GM19239 (cell line): ENCODE data around the gene ASAP2.

Source experiments
- DNase-seq: peaks from one replicate; pipeline ENCODE4 v3.0.0; 2011; ENCODE audit warnings: low spot score; ENCODE audit not compliant: insufficient read length
- FAIRE-seq: peaks from 2 replicates; lab custom pipeline; 2011; peaks lifted over from hg19 to GRCh38; lab: Jason Lieb, UNC

ASAP2 gene

DNA sequence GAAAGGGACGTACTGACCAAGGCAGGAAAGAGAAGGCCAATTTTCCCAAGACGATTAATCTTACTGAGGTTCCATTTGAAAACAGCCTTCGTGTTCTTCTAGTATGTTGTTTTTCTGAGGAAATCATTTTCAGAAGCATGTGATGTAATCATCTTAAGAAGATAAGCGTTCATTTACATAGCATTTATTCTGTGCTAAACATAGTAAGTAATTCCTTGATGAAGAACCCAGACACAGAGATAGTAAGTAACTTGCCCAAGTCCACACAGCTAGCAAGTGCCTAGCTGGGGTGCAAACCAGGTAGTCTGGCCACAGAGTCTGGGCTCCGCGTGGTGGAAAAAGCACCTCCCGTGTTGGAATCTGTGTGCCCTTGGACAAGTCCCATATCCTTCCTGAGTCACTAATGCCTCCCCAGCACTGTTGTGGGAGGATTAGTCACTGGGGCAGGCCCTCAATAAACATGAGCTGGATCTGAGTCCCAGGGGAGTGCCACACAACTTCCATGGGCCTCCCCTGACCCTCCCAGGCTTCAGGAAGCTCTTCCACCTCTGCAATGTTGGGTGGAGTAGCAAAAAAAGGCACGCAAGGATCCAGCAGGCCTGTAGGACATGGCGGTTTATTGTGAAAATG lies 26.9 kb upstream of the ASAP2 start:
- DNase-seq (no peak), FAIRE-seq (no peak)

DNA sequence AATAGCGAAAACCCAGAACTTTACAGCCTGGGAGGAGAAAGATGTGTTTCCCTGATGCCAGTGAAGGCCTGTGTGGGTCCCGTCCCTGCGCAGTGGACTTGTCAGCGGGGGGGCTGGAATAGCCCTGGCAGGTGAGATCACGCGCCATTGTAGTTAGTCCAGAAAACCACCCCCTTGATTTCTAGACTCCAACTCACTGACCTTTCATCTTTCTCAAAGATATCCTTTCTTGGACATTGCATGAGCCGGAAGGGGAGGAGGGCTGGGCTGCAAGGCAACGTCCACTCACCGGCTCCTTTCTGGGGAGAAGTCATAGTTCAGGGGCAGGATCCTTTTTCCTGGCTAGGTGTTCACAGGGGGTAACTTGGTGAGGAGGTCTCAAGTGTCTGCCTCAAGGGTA lies 22.3 kb upstream of the ASAP2 start:
- DNase-seq (no peak), FAIRE-seq (no peak)

DNA sequence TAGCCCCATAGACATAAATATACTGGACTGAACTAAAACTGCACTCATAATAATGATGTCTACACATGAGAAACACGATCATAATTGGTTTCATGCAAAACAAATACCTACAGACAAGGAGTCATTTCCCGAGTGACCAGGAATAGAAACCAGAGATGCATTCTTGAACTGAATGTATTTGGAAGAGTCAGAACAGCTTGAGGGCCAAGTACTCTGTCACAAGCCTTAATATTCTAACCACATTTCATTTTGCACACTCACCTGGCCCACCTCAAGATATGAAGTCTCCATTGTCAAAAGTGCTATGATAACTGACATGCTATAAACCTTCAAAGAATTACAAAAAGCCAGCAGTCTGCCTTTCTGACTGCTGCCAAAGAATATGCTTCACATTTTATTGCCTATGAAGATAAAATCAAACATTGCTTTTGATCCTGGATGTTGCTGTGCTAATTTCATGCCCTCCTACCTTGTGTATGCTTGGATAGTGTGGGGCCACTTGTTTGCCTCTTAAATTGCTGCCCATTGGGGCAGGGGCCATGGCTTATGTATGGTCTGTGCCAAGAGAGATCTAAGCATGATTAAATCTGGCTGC lies 18.9 kb upstream of the ASAP2 start:
- DNase-seq (no peak), FAIRE-seq (no peak)

DNA sequence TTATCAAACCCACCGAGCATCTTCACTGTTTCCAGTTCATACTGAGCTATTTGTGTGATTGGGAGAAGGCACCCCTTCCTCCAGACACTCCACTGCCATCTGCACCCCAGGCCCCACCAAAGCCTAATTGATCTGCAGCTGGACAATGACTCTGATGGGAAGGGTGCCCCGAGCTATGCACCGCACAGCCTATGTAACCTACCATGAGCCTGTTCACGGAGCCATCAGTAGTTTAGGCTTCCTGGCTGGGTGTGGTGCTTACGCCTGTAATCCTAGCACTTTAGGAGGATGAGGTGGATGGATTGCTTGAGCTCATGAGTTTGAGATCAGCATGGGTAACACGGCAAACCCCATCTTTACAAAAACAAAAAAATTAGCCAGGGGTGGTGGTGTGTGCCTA lies 17.8 kb upstream of the ASAP2 start:
- DNase-seq (no peak), FAIRE-seq (no peak)

DNA sequence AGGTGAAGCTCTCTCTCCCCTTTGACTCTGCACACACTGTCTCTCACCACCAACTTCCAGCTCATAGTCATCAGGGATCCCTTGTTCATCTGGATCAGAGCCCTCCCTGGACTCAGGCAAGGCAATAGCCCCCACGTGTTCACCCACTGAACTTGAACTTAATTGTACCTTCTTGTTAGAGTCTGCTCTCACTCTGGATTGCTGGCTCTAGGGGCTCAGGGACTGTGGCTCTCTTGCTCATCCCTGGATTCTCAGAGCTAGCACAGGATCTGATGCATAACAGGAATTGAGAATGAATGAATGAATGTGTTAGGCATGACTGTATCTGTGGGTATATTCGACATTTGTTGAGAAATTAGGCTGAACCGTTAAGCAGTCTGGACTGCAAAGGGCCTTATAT lies 16.7 kb upstream of the ASAP2 start:
- FAIRE-seq, result no peak
- no peak for DNase-seq

DNA sequence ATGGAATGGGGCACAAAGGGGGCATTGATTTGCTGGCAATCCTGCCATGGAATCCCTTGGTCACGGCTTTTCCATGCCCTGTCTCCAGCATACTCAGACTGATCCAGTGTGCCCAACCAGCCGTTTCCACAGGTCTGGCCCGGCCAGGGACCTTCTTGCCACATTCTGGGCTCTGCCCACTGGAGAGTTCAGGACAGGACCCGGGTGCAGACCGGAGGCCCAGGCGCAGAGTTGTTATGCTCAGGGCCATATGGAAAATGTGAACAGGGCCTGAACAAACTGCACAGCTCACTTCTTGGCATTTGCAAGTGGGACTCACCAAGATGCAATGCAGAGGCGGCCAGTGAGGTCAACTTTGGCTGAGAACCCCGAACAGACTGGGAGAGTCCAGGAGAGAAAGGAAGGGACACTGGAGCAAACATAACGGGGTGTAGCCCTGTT lies 15.6 kb upstream of the ASAP2 start:
- FAIRE-seq (no peak), DNase-seq (no peak)

DNA sequence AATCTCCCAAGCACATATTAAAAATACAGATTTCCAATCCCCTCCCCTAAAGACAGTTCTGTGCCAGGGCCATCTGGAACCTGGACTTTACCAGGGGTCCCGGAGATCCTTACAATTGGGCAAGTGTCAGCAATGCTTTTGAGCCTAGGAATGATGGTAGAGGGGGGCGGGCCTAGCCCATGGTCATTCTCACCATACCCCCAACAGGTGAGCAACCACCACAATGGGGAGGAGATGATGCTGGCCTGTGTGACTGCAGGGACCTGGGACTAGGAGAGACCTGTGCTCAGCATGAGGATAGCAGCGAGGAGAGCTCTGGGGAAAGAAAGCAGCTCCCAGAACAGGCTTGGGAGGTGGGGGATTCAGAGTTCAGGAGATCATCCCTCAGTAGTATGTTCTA lies 13.9 kb upstream of the ASAP2 start:
- no peak for DNase-seq
- FAIRE-seq, result no peak

DNA sequence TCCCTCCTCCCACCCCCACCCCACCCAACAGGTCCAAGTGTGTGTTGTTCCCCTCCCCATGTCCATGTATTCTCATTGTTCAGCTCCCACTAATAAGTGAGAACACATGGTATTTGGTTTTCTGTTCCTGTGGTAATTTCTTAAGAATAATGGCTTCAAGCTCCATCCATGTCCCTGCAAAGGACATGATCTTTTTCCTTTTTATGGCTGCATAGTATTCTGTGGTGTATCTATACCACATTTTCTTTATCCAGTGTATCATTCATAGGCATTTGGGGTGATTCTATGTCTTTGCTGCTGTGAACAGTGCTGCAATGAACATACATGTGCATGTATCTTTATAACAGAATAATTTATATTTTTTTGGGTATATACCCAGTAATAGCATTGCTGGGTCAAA lies 12.3 kb upstream of the ASAP2 start:
- DNase-seq (no peak), FAIRE-seq (no peak)

DNA sequence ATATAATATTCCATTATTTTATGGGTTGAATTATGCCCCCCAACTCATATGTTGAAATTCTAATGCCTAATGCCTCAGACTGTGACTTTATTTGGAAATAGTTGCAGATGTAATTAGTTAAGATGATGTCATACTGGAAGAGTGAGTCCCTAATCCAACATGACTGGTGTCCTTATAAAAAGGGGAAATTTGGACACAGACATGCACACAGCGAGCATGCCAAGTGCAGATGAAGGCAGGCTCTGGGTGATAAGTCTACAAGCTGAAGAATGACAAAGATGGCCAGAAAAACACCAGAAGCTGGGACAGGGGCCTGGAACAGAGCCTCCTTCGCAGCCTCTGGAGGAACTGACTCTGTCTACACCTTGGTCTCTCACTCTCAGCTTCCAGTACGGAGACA lies 10.0 kb upstream of the ASAP2 start:
- no peak for FAIRE-seq
- no peak for DNase-seq

DNA sequence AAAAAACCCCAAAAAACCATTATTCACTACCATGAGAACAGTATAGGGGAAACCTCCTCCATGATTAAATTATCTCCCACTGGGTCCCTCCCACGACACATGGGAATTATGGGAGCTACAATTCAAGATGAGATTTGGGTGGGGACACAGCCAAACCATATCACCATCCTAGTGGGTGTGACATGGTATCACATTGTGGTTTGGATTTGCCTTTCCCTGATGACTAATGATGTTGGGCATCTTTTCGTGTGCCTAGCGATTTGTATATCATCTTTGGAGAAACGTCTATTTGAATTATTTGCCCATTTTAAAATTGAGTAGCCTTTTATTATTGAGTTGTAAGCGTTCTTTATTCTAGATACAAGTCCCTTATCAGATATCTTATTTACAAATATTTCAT lies 8.7 kb upstream of the ASAP2 start:
- FAIRE-seq (no peak), DNase-seq (no peak)

DNA sequence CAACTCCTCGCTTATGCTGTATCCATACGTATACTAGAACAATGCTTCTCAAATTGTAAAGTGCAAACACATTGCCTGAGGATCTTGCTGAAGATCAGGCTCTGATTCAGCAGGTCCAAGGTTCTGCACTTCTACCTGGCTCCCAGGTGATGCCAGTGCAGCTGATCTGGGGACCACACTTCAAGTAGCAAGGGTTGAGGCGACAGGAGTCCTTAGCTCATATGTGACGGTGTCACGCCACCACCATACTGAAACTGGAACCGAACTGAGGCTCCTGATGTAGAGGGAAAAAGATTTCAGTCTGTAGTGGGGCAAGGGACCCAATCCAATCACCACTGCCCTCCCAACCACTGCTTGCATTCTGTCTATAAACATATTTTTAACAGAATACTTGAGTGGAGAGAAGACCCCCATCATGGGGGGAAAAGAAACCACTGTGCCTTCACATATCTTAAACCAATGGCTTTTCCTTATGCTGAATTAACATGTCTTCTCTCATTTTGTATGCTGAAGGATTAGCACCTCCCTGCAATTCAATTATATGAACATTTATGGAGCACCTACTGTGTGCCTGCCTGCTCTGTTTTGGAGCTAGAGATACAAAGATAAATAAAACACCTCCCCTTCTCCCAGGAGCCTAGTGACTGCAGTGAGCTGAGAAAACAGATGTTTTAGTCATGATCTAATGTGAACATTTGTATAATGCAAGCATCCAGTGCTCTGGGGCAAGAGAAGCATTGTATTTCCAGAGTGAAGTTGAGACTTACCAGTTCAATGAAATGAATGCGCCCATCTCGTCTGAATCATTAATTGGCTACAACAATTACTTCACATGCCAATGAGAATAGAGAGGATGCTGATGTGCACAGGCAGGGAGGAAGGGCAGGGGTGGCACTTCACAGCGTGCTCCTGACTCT lies 6.6 kb upstream of the ASAP2 start:
- no peak for FAIRE-seq
- no peak for DNase-seq

DNA sequence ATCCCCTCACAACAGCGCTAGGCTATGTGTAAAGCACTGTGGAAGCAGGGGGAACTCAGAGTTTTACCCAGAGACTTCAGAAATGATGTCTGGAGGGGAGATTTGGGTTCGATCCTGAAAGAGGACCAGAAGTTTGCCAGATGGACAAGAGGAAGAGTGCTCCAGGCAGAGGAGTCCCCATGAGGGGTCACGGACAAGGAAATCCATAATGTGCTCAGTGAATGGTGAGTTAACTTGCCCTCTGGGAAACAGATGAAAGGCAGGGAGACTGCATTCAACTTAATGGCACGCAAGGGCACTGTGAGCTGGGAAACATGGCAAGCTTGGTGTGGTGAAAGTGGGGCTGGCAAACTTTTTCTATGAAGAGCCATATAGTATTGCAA lies 6.0 kb upstream of the ASAP2 start:
- DNase-seq (no peak), FAIRE-seq (no peak)

DNA sequence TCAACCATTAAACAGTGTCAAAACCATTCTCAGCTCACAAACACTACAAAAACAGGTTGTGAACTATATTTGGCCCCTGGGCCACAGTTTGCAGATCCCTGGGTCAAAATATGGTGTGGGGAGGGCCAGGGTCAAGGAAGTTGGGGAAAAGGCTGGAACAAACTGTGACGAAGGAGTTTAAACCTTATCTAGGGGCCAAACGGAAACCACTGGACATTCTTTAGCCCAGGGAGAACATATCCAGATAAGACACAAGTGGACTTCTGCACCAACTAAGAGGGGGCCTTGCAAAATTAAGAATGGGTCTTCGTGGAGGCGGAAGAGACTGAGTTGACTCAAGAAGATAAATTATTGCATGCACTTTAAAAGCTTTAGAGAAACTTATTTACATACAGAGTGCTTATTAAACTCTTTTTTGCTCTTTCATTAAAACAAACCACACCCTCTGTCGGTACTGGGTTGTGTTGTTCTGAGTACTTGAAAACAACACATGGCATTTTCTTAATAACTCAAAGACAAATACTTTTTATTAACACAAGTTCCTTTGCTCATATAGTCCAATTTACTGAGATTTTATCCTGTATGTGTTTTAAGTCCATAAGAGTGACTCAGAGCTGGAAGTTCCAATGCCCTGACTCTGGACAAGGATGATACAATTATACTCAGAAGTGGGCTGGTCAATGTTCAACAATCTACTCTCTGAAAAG lies 5.3 kb upstream of the ASAP2 start:
- no peak for FAIRE-seq
- DNase-seq, result no peak

DNA sequence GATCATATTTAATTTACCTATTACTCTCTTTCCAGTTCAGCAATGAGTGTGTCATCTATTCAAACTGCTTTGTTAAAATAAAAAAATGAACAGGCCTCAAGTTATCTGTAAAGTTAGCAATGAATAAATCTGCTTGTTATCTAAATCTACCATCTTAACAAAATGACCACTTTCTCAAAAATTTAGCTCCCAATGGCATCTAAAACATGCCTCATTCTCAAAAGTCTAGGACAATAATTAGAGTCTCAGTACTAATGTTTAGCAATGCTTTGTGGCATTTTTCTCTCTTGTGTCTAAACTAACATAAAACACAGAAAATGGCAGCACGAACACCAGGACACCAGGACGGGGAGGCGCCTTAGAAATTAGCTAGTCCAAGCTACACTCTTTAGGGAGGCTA lies 3.6 kb upstream of the ASAP2 start:
- FAIRE-seq, result no peak
- no peak for DNase-seq

DNA sequence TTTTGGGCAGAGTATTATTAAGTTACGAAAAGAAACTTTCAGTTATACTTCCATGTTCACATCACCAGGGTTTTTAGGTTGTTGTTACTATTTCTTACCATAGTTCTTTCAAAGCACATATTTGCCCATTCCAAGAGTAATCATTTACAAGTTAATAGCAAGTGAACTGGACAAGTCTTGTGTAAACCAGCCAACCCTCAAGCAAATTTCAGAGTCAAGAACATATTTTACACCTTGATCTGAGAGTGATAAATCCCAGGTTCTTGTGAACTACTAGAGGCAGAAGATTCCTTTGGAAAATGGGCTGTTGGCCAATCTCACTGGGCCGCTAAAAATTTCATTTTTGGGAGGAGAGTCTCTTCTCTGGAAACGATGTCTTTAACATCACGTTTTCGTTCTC lies 2.7 kb upstream of the ASAP2 start:
- FAIRE-seq, result no peak
- no peak for DNase-seq

DNA sequence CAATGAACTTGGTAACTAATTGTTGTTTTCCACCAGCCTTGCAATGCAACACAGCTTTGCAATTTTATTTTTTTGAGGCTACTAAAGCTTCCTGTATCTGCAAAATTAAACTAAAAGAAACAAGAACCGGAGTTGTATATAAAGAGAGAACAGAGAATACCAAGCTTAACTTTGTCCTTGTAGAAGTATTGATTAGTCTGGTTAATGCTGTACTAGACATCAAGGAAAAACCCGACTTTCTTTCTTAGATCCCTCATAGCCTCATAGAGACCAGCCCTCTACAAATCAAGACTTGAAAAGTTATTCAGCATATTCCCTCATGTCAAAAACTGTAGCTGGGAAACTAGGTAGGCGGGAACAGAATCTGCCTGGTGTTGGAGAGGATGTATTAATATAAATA lies 1.7 kb upstream of the ASAP2 start:
- FAIRE-seq, result no peak
- DNase-seq, result no peak

DNA sequence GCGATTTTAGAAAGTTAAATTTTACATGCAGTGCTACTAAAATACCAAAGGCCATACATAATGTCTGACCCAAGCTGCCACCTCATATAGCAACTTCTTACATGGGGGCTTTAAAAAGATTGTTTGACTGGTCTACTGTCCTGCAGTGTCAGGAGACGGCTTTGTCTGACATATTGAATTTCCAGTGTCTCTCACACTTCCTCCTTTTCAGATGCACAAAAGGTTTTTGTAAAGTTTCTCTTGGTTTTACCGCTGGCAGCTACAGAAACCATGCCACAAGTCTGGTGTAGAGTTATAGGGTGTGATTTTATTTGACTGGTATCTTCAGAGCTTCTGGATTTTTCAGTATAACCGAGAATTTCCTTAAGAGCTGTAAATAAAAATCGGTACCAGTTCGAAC lies 1.1 kb upstream of the ASAP2 start:
- FAIRE-seq (no peak), DNase-seq (no peak)

DNA sequence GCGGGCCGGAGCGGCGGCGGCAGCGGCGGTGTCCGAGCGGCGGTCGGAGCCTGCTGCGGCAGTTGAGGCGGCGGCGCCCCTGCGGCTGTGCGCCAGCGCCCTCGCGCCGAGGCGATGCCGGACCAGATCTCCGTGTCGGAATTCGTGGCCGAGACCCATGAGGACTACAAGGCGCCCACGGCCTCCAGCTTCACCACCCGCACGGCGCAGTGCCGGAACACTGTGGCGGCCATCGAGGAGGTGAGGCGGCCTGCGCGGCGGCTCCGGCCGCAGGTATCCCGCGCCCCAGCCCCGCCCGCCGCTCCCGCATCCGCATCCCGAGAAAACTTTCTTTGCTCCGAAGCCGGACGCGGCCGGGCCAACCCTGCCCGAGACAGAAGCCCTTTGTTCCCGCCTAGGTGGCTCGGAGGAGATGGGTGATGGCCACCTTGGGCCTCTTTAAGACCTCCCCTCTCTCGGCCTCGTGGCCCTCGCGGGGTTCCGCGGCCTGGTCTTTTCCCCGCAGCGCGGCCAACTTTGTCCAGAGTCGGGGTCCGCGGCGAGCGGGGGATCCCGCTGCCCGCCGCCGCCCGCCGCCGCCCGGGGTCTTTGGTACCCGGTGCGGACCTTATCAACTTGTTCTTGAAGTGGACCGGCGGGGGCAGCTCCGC lies 504 bp downstream of the ASAP2 start:
- DNase-seq, result peak; percentile 37

DNA sequence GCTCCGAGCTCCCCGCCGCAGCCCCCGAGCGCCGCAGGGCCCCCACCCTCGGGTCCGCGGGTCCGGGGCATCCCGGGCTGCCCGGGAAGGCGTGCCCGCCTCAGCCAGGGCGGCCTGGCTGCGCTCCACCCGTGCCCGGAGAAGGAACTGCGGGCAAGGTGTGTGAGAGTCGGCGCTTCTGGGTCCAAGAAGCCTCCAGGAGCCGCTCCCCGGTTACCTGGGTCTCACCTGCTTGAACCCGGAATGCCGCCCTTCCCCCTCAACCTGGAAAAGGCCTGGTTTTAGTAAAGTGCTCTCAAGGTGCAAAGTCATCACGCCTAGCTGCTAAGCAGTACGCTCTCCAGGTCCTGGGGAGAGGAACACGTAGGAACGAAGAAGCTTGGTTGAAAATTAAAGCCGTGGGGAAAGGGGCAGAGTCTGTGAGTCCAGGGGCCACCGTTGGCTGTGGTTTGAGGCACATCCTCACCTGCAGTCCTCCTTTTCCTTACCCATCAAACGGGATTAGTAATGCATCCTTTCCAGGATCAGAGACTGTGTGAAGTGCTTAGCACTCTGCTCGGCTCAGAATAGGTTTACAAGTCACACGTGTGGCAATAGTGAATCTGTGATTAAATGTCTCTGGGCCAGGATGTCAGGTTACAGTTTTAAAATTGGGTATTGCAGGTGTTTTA lies 1.2 kb downstream of the ASAP2 start:
- FAIRE-seq, result no peak
- DNase-seq, result peak; percentile 23

More for the DNA sequence above, 504 bp downstream of the ASAP2 start:
- no peak for FAIRE-seq

DNA sequence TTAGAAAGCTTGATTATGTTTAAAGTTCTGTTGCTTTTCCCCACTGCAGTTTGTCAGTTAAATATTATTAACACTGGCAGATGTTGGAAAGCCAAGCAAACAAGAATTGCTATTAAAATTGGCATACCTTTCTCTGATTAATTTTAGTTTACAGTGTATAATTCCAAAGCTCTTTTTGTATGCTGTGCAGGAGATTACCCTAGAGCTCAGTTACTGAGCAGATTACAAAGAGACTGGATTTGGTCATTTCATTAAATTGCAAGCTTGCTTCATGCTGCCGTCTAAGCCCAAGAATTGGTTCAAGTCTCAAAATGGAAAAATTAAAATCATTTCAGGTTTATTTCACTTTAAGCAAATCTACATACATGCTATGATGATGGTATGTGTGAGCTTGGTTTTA lies 2.3 kb downstream of the ASAP2 start:
- FAIRE-seq, result no peak
- no peak for DNase-seq
